ENCODE data around the gene PTPMT1.

The PTPMT1 gene

DNA sequence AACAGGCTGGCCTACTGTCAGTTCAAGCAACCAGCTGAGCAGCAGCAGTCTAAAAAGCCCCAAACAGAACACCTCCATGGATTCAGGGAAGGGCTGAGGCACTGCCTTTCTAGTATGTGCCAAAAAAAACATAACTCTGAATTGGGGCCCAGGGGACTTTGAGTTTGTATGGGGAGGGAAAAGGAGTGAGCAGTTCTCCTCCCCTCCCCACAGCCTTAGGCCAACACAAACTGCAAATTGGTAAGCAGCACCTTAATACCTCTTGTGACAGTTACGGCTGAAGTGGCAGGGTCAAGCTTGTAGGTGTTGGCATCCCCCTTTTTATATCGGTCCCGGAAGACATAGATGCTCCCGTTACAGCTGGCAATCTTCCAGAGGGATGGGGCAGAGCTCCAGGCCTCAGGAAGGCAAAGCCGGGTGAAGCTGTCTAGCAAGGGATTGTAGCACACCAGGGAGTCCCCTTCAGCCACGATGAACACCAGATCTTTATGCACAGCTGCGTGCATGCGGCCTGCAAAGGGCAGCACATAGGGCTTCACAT lies 7.4 kb downstream of the PTPMT1 start:
- no peak overlapping the region for H3K9ac ChIP-seq (ENCODE audit: low read length)
- H3K9me3 ChIP-seq (replicated peaks; ENCODE audit: insufficient read depth, low read length), result no peaks in the 10 kb centered on the region
- no peaks in the 10 kb centered on the region for H4K20me1 ChIP-seq (ENCODE audit: insufficient read depth, low read length)
- no peaks in the 10 kb centered on the region for H3K27me3 ChIP-seq (replicated peaks; ENCODE audit: insufficient read depth, low read length)
- DNase-seq, result no peak
- H3K4me2 ChIP-seq (ENCODE audit: low read depth, low read length), result no peak overlapping the region
- peaks cover 4% of the 10 kb centered on the region; the same call in 1 of the 2 replicates for H3K36me3 ChIP-seq (replicated peaks; ENCODE audit: insufficient read depth, low read length)
- no peaks in the 10 kb centered on the region for H3F3A ChIP-seq (ENCODE audit: insufficient read depth, low read length)
- no peaks in the 10 kb centered on the region for H3K9me2 ChIP-seq (replicated peaks; ENCODE audit: insufficient read depth, low read length)
- H3K27ac ChIP-seq (ENCODE audit: low read length), result no peak overlapping the region
- peaks cover 6% of the 10 kb centered on the region for H3K4me1 ChIP-seq (ENCODE audit: low read length)
- H3K4me3 ChIP-seq (ENCODE audit: low read length), result no peak overlapping the region
- peaks cover 75% of the 10 kb centered on the region for H3K79me2 ChIP-seq (ENCODE audit: low read length)
- TF ChIP-seq EZH2 (optimal IDR thresholded peaks at IDR 0.05; ENCODE audit: low read depth, low read length), result no peak
- TF ChIP-seq, protein P1, sequence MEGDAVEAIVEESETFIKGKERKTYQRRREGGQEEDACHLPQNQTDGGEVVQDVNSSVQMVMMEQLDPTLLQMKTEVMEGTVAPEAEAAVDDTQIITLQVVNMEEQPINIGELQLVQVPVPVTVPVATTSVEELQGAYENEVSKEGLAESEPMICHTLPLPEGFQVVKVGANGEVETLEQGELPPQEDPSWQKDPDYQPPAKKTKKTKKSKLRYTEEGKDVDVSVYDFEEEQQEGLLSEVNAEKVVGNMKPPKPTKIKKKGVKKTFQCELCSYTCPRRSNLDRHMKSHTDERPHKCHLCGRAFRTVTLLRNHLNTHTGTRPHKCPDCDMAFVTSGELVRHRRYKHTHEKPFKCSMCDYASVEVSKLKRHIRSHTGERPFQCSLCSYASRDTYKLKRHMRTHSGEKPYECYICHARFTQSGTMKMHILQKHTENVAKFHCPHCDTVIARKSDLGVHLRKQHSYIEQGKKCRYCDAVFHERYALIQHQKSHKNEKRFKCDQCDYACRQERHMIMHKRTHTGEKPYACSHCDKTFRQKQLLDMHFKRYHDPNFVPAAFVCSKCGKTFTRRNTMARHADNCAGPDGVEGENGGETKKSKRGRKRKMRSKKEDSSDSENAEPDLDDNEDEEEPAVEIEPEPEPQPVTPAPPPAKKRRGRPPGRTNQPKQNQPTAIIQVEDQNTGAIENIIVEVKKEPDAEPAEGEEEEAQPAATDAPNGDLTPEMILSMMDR (IDR thresholded peaks at IDR 0.05; ENCODE audit: low read length), result no peak
- no peak for TF ChIP-seq EZH2phosphoT487 (IDR thresholded peaks at IDR 0.05; ENCODE audit: low read length)
- H2AFZ ChIP-seq (ENCODE audit: low read length), result no peak overlapping the region

DNA sequence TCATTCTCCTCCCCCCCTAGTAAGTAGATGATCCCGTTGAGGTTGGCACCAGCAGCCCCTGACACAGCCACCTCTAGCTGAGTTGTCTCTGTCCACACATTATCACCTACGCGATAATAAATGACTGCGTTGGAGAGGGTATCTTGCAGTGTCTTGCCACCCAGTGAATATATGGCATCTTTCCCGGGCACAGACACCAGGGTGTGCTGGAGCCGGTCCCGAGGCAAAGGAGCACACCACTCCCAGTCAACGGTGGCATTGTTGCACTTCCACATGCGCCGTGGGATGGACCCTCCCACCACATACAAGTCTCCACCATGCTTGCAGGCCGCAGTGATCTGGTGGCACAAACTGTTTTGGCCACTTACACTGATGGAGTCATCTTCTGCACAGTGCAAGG lies 7.9 kb downstream of the PTPMT1 start:
- no peaks in the 10 kb centered on the region for H3K9me2 ChIP-seq (replicated peaks; ENCODE audit: insufficient read depth, low read length)
- H3K9ac ChIP-seq (ENCODE audit: low read length), result no peak overlapping the region
- no peak overlapping the region for H3K4me3 ChIP-seq (ENCODE audit: low read length)
- H3K36me3 ChIP-seq (replicated peaks; ENCODE audit: insufficient read depth, low read length), result peaks cover 4% of the 10 kb centered on the region; the same call in 1 of the 2 replicates
- no peaks in the 10 kb centered on the region for H3F3A ChIP-seq (ENCODE audit: insufficient read depth, low read length)
- H3K4me1 ChIP-seq (ENCODE audit: low read length), result peaks cover 10% of the 10 kb centered on the region
- DNase-seq, result no peak
- H3K27ac ChIP-seq (ENCODE audit: low read length), result no peak overlapping the region
- no peak overlapping the region for H3K4me2 ChIP-seq (ENCODE audit: low read depth, low read length)
- H3K79me2 ChIP-seq (ENCODE audit: low read length), result peaks cover 76% of the 10 kb centered on the region
- TF ChIP-seq, protein P1 (IDR thresholded peaks at IDR 0.05; ENCODE audit: low read length), result no peak
- no peak for TF ChIP-seq EZH2phosphoT487 (IDR thresholded peaks at IDR 0.05; ENCODE audit: low read length)
- no peak for TF ChIP-seq EZH2 (optimal IDR thresholded peaks at IDR 0.05; ENCODE audit: low read depth, low read length)
- H3K27me3 ChIP-seq (replicated peaks; ENCODE audit: insufficient read depth, low read length), result no peaks in the 10 kb centered on the region
- H3K9me3 ChIP-seq (replicated peaks; ENCODE audit: insufficient read depth, low read length), result no peaks in the 10 kb centered on the region
- H2AFZ ChIP-seq (ENCODE audit: low read length), result no peak overlapping the region
- no peaks in the 10 kb centered on the region for H4K20me1 ChIP-seq (ENCODE audit: insufficient read depth, low read length)

DNA sequence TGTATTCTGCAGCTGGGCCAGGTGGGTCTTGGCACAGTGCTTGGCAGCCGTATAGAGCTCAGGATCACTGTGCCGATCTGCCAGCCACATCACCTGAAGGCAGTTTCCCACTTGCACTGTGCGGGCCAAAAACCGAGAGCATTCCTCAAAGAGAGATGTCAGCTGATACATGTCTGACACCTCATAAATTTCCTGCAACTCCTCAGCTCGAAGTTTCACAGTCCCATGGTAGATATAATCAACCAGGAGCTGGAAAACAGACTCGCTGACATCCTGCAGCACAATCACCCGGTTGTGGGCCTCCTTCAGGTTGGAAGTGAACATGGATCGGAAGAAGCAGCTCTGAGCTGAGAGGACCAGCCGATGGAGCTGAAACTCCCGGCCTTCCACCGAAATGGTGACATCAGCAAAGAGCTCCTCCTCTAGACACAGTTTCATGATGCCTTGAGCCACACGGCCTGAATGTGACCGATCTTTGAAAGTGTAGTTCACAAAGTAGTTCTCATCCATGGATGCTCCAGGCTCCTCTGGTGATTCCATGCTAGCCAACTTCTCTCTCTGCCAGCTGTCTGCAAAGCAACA lies 12.2 kb downstream of the PTPMT1 start:
- Histone ChIP-seq H3F3A (ENCODE audit: insufficient read depth, low read length) (no peaks in the 10 kb centered on the region), H3K9ac (ENCODE audit: low read length) (no peak overlapping the region; the same call in 1 of the 2 replicates), H3K27ac (ENCODE audit: low read length) (no peak overlapping the region; the same call in 1 of the 2 replicates), H3K27me3 (replicated peaks; ENCODE audit: insufficient read depth, low read length) (no peaks in the 10 kb centered on the region), H3K9me3 (replicated peaks; ENCODE audit: insufficient read depth, low read length) (no peaks in the 10 kb centered on the region), H3K4me3 (ENCODE audit: low read length) (peak overlapping the region; percentile 93), H3K4me2 (ENCODE audit: low read depth, low read length) (peak overlapping the region; percentile 68), H4K20me1 (ENCODE audit: insufficient read depth, low read length) (no peaks in the 10 kb centered on the region), H3K79me2 (ENCODE audit: low read length) (peaks cover 80% of the 10 kb centered on the region), H3K36me3 (replicated peaks; ENCODE audit: insufficient read depth, low read length) (peaks cover 18% of the 10 kb centered on the region; the same call in 1 of the 2 replicates), H2AFZ (ENCODE audit: low read length) (no peak overlapping the region), H3K9me2 (replicated peaks; ENCODE audit: insufficient read depth, low read length) (no peaks in the 10 kb centered on the region), H3K4me1 (ENCODE audit: low read length) (peaks cover 16% of the 10 kb centered on the region)
- no peak for DNase-seq
- TF ChIP-seq EZH2phosphoT487 (IDR thresholded peaks at IDR 0.05; ENCODE audit: low read length), result no peak
- no peak for TF ChIP-seq EZH2 (optimal IDR thresholded peaks at IDR 0.05; ENCODE audit: low read depth, low read length)
- TF ChIP-seq, protein P1 (IDR thresholded peaks at IDR 0.05; ENCODE audit: low read length), result no peak
